GM04503 (cell line): Measurements from ENCODE around the gene PRSS21.
A peak's percentile ranks its signal among the peaks of the same experiment; 100 is the strongest.

ENCODE experiments used
- DNase-seq: peaks from one replicate; pipeline ENCODE4 v3.0.0-alpha.2; 2012; ENCODE audit warnings: low read depth

PRSS21 gene

GRCh38 chr16:2867987-2868789 is 51.2 kb downstream of the PRSS21 start:
- DNase-seq: peak; percentile 58
